A204.1 (cell line): ENCODE measurements around the gene ZC3H6.
"Not testable (repeated sequence)": the region's sequence is repeated elsewhere in the genome, so short reads cannot be mapped to it uniquely, and the experiment has no call there.

Experiments used
- FAIRE-seq: peaks from 2 replicates; lab custom pipeline; 2012; peaks lifted over from hg19 to GRCh38; lab: Jason Lieb, UNC

The ZC3H6 gene

DNA sequence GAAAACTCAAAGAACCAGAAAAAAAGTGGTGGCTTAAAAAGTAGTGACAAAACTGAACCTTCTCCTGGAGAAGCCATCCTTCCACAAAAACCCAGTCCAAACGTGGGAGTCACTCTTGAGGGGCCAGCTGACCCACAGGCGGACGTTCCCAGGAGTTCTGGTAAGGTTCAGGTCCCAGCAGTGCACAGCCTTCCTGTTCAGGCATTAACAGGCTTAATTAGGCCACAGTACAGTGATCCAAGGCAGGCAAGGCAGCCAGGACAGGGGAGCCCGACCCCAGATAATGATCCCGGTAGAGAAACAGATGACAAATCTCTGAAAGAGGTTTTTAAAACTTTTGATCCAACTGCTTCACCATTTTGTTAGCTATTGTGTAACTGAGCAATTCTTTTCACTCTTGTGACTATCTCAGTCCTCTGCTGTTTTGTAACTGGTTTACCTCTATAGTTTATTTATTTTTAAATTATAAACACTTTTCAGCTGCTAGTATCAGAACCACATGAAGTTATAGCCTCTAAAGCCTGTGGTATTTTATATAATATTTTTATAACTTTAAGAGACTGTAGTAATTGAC, 56.8 kb downstream of the ZC3H6 start:
- no peak for FAIRE-seq

DNA sequence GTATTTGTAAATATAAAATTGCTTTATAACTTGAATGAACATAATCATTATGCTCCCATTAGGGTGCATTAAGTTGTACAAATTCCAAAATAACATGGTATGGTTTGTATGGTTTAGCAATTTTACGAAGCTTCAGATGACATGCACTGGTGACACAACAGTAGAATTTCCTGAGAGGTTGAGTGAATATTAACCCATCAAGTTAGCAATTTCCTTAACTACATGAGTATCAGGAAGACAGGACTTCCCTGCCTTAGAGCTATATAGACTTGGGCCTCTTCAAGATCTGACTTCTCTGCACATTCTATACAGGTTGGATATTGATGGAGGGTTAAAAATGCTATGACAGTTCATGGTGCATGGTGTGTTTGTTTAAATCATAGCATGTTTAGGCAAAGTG, 60.2 kb downstream of the ZC3H6 start:
- FAIRE-seq, result no peak

DNA sequence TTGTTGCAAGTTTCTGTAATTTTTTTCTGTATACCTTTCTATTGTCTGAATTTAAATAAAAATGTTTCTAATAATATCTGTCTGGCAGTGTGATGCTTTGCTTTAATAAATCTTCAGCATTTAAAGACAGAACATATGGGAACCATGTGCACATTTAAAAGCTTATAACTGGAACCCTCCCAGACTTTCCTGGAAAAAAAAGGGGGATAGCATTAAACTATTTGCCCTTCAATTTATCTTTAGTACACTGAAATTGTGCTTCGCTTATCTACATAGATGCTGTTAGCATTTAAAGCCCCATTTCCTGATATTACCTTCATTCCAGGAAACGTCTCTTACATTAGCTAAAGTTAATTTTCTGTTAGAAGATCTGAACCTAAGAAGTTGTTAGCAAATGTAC, 64.6 kb downstream of the ZC3H6 start:
- FAIRE-seq, result no peak

DNA sequence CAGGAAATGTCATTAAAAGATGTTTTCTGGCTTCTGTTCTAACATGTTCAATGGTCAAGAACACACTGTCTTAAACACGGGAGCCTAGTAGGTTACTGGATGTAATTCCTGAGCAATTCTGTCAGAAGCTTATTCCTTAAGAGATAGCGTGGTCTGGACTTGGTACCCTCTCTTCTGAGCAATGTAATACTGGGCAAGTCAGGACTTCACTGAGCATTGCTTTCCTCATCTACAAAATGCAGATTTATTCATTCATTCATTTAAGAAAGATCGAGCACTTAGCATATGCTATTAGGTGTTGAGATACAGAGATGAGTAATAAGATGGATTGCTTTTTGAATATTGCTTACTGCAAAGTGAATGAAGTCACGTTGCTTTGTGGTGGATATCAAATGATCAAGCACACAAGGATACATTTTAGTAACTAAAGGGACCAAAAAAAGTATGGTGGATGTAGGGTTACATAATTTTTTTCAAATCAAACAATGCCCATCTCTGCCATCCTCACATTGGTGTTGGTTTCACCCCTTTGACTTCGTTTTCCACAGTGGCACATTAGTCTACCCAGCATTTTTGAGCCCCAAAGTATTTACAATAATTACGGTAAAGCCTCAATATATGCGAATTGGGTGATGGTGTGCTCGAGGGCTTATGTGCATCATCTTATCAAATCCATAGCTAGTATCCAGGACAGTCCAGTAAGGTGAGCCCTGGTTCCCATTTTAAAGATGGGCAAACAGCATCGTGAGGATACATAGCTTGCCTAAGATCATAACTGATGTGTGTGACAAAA, 65.3 kb downstream of the ZC3H6 start:
- no peak for FAIRE-seq

DNA sequence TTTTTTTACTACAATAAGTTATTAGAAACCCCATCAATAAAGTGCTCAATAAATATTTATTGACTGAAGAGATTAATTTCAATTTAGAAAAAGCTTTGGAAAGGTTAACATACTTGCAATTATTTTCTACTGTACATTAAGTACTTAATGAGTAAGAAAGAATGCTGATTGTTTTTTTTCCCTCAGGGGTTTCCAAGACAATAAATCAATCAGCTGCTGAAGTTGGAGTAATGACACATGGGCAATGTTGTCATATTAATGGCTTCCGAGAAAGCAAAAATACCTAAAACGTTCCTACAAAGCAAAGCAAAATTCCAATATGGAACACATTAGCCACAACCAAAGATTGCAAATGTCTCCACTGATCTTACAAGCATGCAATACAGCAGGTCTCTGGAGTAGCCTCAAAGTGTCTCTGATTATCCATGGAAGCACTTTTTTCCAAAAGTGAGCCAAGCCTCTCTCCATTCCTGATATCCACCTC, 66.7 kb downstream of the ZC3H6 start:
- FAIRE-seq, result no peak

DNA sequence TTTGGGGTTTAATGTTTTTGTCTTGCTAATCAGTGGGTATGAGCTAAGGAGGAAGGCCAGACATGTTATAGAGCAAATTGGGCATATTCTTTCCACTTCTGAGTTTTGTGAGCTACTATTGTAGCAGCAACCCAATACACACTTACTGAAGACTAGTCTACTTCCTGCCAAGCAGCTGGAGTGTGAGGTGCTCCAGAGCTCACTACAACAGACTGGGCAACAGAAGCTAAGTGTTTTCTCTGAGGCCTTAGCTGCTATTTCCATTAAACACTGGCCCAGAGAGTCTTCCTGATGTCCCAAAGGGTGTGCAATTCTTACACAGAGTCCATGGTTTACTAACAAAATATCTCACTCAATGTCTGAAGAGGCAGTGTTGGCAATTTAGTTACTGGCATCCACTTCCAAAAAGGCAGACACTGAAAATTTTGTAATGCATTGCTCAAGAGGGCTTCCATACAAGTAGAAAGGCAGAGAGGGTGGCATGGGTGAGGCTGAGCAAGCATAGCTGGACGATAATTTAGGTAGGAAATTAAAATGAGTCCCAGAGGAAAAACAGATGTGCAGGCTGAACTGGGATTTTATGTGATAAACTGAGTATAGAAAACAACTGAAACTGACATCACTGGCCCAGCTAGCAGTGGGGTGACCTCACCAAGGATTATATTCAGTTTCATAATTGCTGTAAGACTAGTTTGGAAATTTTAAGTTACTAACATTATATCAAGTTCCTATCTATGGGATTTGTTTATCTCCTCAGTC, 68.6 kb downstream of the ZC3H6 start:
- no peak for FAIRE-seq

DNA sequence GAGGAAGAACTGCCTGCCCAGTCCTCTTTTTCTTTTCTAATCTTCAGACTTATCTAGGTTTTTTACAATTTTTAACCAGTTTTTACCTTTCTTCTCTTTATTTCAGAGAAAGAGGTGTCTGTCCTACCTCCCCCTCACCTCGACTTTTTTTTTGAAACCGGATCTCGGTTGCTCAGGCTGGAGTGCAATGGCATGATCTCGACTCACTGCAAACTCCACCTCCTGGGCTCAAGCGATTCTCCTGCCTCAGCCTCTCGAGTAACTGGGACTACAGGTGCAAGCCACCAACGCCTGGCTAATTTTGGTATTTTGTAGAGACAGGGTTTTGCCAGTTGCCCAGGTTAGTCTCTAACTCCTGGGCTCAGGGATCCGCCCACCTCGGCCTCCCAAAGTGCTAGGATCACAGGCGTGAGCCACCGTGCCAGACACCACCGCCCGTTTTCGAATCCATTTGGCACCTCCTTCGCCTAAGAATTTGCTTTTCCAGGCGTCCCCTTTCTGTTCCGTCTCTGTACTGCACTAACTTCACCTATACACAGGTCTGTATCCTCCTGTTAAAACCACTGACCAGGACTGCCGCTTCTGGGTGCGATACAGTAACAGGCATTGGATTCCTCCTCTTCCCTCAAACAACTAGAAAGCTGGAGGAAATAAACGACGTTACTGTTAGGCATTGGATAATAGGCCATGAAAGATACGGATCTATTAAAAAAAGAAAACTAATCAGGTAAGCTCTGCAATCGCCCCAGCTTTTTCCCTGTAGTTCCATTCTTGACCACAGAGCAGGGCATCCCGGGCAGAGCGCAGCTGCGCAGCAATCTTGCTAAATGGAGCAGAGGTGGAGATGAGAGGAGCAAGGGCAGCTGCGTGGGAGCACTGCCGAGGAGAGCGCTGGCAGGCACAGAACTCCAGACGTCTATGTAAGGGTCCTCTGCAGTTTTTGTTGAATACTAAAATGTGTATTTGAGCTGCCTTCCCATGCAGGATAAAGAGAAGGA, 69.9 kb downstream of the ZC3H6 start:
- FAIRE-seq, result no peak

DNA sequence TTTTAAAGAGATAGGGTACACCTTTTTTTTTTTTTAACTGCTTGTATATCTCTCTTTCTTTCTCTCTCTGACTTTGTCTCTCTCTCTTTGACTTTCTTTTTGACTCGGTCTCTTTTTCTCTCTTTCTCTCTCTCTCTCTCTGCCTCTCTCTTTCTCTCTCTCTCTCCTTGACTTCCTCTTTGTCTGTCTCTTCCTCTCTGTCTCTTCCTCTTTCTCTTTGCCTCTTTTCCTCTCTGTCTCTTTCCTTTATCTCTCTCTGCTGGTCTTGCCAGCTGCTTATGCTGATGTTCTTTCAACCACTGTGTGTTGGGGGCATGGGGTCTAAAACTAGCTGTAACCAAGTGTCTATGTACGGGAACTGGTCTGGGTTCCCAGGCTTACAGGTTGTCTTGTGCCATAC, 76.9 kb downstream of the ZC3H6 start:
- FAIRE-seq, result not testable (repeated sequence)

DNA sequence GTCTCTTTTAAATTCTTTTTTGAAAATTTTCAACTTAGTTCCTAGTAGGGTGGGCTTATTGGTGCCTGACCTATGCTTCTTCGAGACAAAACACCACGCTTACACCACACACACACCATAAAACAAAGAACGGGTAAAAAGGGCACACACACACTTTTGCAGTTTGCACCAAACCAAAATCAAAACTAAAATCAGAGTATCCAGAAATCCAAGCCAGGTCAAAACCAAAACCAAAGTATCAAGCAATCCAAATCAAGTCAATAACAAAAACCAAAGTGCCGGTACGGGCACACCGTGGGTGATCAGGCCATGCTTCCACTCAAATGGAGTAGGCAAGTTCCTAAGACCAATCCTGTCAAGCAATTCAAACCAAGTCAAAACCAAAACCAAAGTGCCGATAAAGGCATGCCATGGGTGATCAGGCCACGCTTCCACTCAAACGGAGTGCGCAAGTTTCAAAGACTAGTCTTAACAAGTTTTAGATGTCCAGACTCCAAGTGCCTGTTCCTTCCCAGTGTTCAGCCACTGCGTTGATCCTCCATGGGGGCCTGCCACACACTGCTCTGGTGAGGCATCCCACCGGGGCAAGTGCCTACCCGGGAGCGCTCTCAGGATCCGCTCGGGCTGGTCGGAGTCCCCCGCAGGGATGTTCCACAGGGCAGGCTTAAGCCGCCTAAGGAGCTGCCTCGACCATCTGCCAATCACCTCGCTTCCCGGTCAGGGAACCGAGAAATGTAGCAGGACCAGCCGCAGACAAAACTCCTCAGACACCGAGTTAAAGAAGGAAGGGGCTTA, 77.6 kb downstream of the ZC3H6 start:
- not testable (repeated sequence) for FAIRE-seq

DNA sequence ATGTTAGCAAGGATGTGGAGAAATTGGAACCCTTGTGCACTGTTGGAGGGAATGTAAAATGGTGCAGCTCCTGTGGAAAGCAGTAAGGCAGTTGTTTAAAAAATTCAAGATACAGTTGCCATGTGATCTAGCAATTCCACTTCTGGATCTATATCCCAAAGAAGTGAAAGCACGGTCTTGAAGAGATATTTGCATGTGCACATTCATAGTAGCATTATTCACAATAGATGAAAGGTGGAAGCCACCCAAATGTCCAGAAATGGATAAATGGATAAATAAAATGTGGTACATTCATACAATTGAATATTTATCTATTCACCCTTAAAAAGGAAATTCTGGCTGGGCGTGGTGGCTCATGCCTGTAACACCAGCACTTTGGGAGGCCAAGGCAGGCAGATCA, 78.9 kb downstream of the ZC3H6 start:
- not testable (repeated sequence) for FAIRE-seq

DNA sequence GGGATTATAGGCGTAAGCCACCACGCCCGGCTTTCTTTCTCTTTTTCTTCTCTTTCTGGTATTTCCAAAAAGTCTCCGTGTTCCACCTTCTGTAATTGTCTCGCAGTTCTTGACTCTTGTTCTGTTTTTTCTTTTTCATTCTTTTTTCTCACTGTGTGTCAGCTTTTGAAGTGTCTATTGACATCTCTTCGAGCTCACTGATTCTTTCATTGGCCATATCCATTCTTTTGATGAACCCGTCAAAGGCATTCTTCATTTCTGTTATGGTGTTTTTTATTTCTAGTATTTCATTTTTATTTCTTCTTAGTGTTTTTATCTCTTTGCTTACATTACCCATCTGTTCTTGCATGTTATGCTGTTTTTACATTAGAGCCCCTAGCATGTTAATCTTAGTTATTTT, 84.7 kb downstream of the ZC3H6 start:
- not testable (repeated sequence) for FAIRE-seq
